ENCODE measurements around the gene CNKSR3.

The CNKSR3 gene

DNA sequence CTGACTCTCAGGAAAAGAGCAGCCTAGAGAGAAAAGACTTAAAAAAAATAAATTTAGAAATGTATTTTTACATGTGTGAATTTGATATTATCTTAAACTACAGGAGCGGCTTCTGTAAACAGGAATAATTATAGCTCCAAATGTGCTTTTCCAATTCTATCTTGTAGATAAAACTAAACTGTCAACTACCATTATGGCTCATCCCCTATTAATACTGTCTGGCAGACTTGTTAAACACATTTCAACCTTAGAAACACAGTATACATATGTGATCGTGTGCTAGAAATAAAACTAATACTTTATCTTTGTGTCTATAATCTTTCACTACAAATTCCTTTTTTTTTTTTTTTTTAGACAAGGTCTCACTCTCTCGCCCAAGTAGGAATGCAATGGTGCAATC is 75.8 kb downstream of the CNKSR3 start:
- H3K4me3 ChIP-seq (ENCODE audit: low read depth, low read length) = no peak overlapping the region
- no peak for DNase-seq (ENCODE audit: low read depth)
- in situ Hi-C loops (cut with HindIII; ENCODE audit: low sequenced_read_pairs) = no loop called here
- TF ChIP-seq, protein P1, sequence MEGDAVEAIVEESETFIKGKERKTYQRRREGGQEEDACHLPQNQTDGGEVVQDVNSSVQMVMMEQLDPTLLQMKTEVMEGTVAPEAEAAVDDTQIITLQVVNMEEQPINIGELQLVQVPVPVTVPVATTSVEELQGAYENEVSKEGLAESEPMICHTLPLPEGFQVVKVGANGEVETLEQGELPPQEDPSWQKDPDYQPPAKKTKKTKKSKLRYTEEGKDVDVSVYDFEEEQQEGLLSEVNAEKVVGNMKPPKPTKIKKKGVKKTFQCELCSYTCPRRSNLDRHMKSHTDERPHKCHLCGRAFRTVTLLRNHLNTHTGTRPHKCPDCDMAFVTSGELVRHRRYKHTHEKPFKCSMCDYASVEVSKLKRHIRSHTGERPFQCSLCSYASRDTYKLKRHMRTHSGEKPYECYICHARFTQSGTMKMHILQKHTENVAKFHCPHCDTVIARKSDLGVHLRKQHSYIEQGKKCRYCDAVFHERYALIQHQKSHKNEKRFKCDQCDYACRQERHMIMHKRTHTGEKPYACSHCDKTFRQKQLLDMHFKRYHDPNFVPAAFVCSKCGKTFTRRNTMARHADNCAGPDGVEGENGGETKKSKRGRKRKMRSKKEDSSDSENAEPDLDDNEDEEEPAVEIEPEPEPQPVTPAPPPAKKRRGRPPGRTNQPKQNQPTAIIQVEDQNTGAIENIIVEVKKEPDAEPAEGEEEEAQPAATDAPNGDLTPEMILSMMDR (IDR thresholded peaks at IDR 0.05; ENCODE audit: low read depth, low read length, missing control alignments) = no peak

DNA sequence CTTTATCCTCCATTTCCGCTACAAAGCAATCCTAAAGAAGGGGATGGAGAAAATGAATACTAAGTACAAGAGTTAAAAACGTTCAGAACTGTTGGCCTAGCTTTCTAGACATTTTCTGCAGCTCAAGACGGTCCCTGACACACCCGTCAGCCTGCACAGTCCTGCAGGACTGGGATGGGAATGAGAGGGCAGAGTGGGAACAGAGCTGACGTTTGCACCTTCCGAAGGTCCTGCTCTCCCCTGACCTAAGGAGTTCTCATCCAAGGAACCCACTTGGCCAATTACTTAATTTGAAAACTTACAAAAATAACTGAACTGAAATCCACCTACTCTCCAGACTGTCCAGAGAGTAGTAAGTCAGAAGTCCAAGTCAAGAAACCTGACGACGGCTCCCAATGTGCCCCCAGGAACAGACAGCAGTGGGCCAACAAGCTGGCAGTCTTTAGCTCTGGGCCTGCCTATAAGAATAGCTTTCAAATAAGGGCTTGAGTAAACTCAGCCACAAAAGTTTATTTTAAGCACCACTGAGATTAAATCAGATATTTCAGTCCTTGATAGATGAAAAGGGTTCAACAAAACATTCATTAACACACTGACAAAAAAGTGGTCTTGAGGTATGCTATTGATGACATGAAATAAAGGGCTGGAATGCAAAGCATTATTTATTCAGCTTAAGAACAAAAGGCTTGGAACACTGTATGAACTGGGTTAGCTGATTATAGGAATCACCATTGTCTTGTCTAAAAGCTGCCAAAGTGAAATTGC is 76.8 kb downstream of the CNKSR3 start:
- in situ Hi-C loops (cut with HindIII; ENCODE audit: low sequenced_read_pairs) = no loop called here
- H3K4me3 ChIP-seq (ENCODE audit: low read depth, low read length) = no peak overlapping the region
- DNase-seq (ENCODE audit: low read depth) = peak; percentile 34
- TF ChIP-seq, protein P1 (IDR thresholded peaks at IDR 0.05; ENCODE audit: low read depth, low read length, missing control alignments) = no peak

DNA sequence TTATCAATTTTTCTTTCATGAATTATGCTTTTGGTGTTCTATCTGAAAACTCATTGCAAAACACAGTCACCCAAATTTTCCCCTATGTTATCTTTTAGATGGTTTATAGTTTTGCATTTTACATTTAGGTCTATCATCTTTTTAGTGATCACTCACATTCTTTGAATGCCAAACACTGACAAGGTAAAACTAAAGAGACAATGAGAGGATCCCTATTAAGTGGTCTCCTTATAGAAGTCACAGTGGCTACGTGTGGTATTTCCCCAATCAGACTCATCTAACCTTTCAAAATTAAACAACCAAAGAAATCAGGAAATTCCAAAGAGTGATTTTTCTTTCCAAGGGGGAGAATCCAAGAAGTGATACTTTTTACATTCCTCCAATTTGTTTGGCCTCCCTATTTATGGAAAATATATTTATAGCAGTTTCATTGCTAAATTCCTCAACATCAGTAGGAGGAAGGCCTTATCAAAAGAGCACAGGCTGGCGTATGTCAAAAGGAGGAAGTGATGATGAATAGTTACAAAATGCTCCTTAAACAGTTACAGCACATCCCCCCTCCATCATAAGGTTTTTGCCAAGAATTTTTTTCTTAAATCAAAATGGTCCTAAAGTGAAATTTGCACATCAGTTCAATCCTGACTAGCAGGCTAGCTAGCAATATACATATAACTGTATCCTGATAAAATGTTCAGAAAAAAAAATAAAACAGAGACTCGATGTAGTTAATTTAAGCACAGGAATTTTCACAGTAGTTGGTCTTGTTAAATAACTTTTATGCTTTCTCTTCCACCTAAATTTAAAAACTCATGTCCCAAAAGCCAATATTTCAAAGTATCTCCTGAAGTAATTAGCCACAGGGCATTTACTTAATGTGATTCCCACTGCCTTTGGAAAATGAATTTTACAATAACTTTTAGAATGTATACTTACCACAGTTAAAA is 77.7 kb downstream of the CNKSR3 start:
- in situ Hi-C loops (cut with HindIII; ENCODE audit: low sequenced_read_pairs) = no loop called here
- H3K4me3 ChIP-seq (ENCODE audit: low read depth, low read length) = no peak overlapping the region
- TF ChIP-seq, protein P1 (IDR thresholded peaks at IDR 0.05; ENCODE audit: low read depth, low read length, missing control alignments) = no peak
- no peak for DNase-seq (ENCODE audit: low read depth)

DNA sequence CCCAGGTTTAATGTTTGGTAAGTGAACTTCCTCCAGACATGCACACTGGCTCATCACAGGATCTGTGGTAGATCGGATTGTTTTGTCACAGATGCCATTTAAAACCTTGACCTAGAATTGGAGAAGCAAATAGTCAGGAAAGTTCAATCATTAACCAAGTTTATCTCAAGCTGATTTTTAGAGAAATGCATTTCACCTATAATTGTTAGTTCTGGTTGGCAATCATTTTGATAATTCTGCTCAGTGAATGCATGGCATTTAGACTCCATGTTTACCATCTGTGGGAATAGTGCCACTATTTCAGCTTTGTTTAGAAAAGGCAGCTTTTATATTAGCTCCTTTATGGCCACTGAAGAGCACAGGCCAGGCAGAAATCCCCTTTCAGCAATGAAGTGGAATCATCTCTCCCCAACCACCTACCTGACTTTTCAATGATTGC is 80.0 kb downstream of the CNKSR3 start:
- TF ChIP-seq, protein P1 (IDR thresholded peaks at IDR 0.05; ENCODE audit: low read depth, low read length, missing control alignments) = no peak
- in situ Hi-C loops (cut with HindIII; ENCODE audit: low sequenced_read_pairs) = no loop called here
- no peak overlapping the region for H3K4me3 ChIP-seq (ENCODE audit: low read depth, low read length)
- DNase-seq (ENCODE audit: low read depth) = no peak

DNA sequence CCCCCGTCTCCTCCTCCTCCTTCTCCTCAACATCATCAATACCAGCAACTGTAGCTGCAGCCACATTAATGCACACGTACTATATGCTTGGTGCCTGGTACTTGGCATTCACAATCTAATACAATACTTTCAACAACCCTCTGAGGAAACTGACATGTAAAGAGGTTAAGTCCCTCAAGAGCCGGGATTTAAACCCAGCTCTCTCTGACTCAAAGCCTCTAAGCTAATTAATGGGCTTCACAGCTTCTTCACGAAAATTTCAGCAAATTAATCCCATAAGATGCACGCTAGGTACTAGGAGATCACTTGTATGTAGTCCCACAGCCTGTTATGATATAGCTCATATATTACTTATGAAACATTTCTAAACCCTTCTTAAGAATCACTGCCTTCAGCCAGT is 80.8 kb downstream of the CNKSR3 start:
- in situ Hi-C loops (cut with HindIII; ENCODE audit: low sequenced_read_pairs) = no loop called here
- TF ChIP-seq, protein P1 (IDR thresholded peaks at IDR 0.05; ENCODE audit: low read depth, low read length, missing control alignments) = no peak
- H3K4me3 ChIP-seq (ENCODE audit: low read depth, low read length) = no peak overlapping the region
- DNase-seq (ENCODE audit: low read depth) = no peak

DNA sequence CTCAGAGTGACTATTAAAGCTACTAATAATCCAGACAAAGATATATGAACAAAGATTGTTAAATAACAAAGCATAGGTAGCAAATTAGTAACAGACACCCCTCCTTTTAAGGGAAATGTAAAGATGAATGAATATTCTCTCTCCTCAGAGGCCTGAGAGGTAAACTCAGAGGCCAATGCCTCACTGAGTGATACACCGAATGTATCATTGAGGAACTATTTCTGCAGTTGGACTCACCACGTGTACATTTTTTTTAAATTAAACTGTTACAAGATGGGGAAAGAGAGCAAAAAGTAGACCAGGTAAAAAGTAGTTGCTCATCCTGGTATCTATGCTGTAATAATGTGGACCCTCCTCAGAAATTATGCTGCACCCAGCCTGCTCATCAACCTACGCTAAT is 81.6 kb downstream of the CNKSR3 start:
- TF ChIP-seq, protein P1 (IDR thresholded peaks at IDR 0.05; ENCODE audit: low read depth, low read length, missing control alignments) = no peak
- in situ Hi-C loops (cut with HindIII; ENCODE audit: low sequenced_read_pairs) = no loop called here
- no peak for DNase-seq (ENCODE audit: low read depth)

More for the DNA sequence above, 81.6 kb downstream of the CNKSR3 start:
- no peak overlapping the region for H3K4me3 ChIP-seq (ENCODE audit: low read depth, low read length)
